H1 (cell line): Measurements from ENCODE around the gene CEBPB. TPM values are rescaled to one million over a fixed set of nuclear protein-coding genes. Genes with fewer than 3 reads are reported as not detected.

Experiments
- CTCF ChIA-PET: fragments of 300-600 bp; sonication (Branson Sonifier 250); formaldehyde crosslinking; loops from one replicate; lab custom pipeline; 2021; ENCODE audit not compliant: partially characterized antibody; lab: Charles Lee
- POLR2A ChIA-PET: fragments of 300-600 bp; sonication (Branson Sonifier 250); formaldehyde crosslinking; loops from one replicate; lab custom pipeline; 2021; ENCODE audit warnings: inconsistent platforms; ENCODE audit not compliant: partially characterized antibody; lab: Charles Lee
- DNase-seq, 2 experiments: peaks; one replicate each; pipeline versions ENCODE4 v3.0.0 to v3.0.0-alpha.2; 2010 to 2022; ENCODE audit warnings: low spot score in 2 of 2, low read depth in 1 of 2, mixed read lengths in 1 of 2
- FAIRE-seq: peaks from 2 replicates; lab custom pipeline; 2011; peaks lifted over from hg19 to GRCh38; lab: Jason Lieb, UNC
- H2AFZ ChIP-seq: 2 replicates; pipeline ENCODE4 v1.8.1; 2012; ENCODE audit warnings: low read length, inconsistent platforms
- H2AK5ac ChIP-seq: 2 replicates; pipeline ENCODE4 v1.6.1; 2013; ENCODE audit warnings: low read depth, low read length
- H2BK120ac ChIP-seq: replicated peaks from 2 replicates; pipeline ENCODE3; 2013; ENCODE audit warnings: low read depth, low read length, inconsistent platforms
- H2BK12ac ChIP-seq: 2 replicates; pipeline ENCODE4 v1.6.1; 2013; ENCODE audit warnings: low read depth, low read length
- H2BK15ac ChIP-seq: 2 replicates; pipeline ENCODE4 v1.6.1; 2013; ENCODE audit warnings: low read length
- H2BK20ac ChIP-seq: 2 replicates; pipeline ENCODE4 v1.6.1; 2013; ENCODE audit warnings: low read length
- H2BK5ac ChIP-seq: 2 replicates; pipeline ENCODE4 v1.6.1; 2013; ENCODE audit warnings: low read depth, low read length
- H3K14ac ChIP-seq: 2 replicates; pipeline ENCODE4 v1.6.1; 2013; ENCODE audit warnings: inconsistent platforms; ENCODE audit not compliant: insufficient read length
- H3K18ac ChIP-seq: 2 replicates; pipeline ENCODE4 v1.6.1; 2013; ENCODE audit warnings: low read length; ENCODE audit errors: extremely low read depth
- H3K23ac ChIP-seq: 2 replicates; pipeline ENCODE4 v1.6.1; 2013; ENCODE audit warnings: inconsistent platforms; ENCODE audit not compliant: insufficient read length
- H3K23me2 ChIP-seq: 2 replicates; pipeline ENCODE4 v1.6.1; 2013; ENCODE audit warnings: low read depth, low read length
- H3K27ac ChIP-seq: 2 replicates; pipeline ENCODE4 v1.6.1; 2011; ENCODE audit warnings: low read depth, low read length, inconsistent platforms
- H3K27me3 ChIP-seq, 4 experiments: replicated peaks in 1 of 4; 1 replicate in 1 of 4; 2 replicates in 3 of 4; pipeline versions ENCODE4 v1.6.1 to v1.8.1; 2011 to 2013; ENCODE audit warnings: low read length in 3 of 4, mild to moderate bottlenecking in 3 of 4, inconsistent platforms in 2 of 4, mixed read lengths in 2 of 4, moderate library complexity in 1 of 4; ENCODE audit not compliant: control insufficient read depth in 3 of 4, insufficient read depth in 3 of 4; ENCODE audit errors: extremely low read depth in 1 of 4
- H3K36me3 ChIP-seq, 4 experiments: 2 replicates each; pipeline versions ENCODE4 v1.6.1 to v1.8.1; 2011 to 2013; ENCODE audit warnings: mild to moderate bottlenecking in 4 of 4, low read length in 3 of 4, moderate library complexity in 2 of 4, control low read depth in 1 of 4, inconsistent platforms in 1 of 4; ENCODE audit not compliant: insufficient read depth in 4 of 4, control insufficient read depth in 2 of 4
- H3K4ac ChIP-seq: replicated peaks from 2 replicates; pipeline ENCODE3; 2013; ENCODE audit warnings: low read length, low read depth, mixed read lengths, inconsistent platforms; ENCODE audit not compliant: insufficient read length
- H3K4me1 ChIP-seq, 4 experiments: replicated peaks in 1 of 4; 1 replicate in 1 of 4; 2 replicates in 3 of 4; pipeline versions ENCODE4 v1.6.1 to v1.8.1; 2011 to 2013; ENCODE audit warnings: low read length in 3 of 4, inconsistent platforms in 2 of 4, mixed read lengths in 1 of 4; ENCODE audit not compliant: insufficient read depth in 4 of 4, control insufficient read depth in 3 of 4
- H3K4me2 ChIP-seq, 2 experiments: 2 replicates each; pipeline versions ENCODE4 v1.6.1 to v1.8.1; 2011 to 2013; ENCODE audit warnings: low read depth in 2 of 2, low read length in 2 of 2, control low read depth in 1 of 2, inconsistent platforms in 1 of 2, mild to moderate bottlenecking in 1 of 2; ENCODE audit not compliant: insufficient read depth in 1 of 2
- H3K4me3 ChIP-seq, 4 experiments: fragments of 200-600, 300-600 bp in 1 of 4; sonication (generic), shearing (Covaris generic), sonication (Bioruptor Twin) in 1 of 4; 2 replicates each; pipeline versions ENCODE4 v1.5.1 to v1.8.1; 2011 to 2016; ENCODE audit warnings: low read length in 4 of 4, low read depth in 3 of 4, control low read depth in 2 of 4, inconsistent platforms in 2 of 4, mild to moderate bottlenecking in 2 of 4, mixed read lengths in 1 of 4, moderate library complexity in 1 of 4; ENCODE audit not compliant: insufficient read depth in 2 of 4; ENCODE audit errors: extremely low read depth in 1 of 4
- H3K56ac ChIP-seq: replicated peaks from 2 replicates; pipeline ENCODE3; 2013; ENCODE audit warnings: low read depth, mild to moderate bottlenecking, mixed read lengths, low read length, inconsistent platforms; ENCODE audit not compliant: insufficient read length
- H3K79me1 ChIP-seq: 2 replicates; pipeline ENCODE4 v1.6.1; 2013; ENCODE audit warnings: low read depth, low read length, control low read depth
- H3K79me2 ChIP-seq, 2 experiments: 2 replicates each; pipeline versions ENCODE4 v1.6.1 to v1.8.1; 2012 to 2013; ENCODE audit warnings: low read length in 2 of 2, mild to moderate bottlenecking in 2 of 2, inconsistent platforms in 1 of 2; ENCODE audit not compliant: insufficient read depth in 2 of 2, control insufficient read depth in 1 of 2
- H3K9ac ChIP-seq, 4 experiments: replicated peaks in 1 of 4; 1 replicate in 1 of 4; 2 replicates in 3 of 4; pipeline versions ENCODE4 v1.6.1 to v1.8.1; 2011 to 2013; ENCODE audit warnings: low read depth in 3 of 4, low read length in 3 of 4, control low read depth in 2 of 4, mild to moderate bottlenecking in 2 of 4, moderate library complexity in 2 of 4, inconsistent platforms in 1 of 4; ENCODE audit errors: extremely low read depth in 1 of 4
- H3K9me3 ChIP-seq, 2 experiments: 2 replicates each; pipeline versions ENCODE4 v1.6.1 to v1.8.1; 2012 to 2013; ENCODE audit warnings: mild to moderate bottlenecking in 2 of 2, moderate library complexity in 2 of 2, control low read depth in 1 of 2, inconsistent platforms in 1 of 2, low read depth in 1 of 2, low read length in 1 of 2, mixed read lengths in 1 of 2; ENCODE audit not compliant: insufficient read depth in 2 of 2
- H4K20me1 ChIP-seq, 2 experiments: replicated peaks in 1 of 2; 2 replicates each; pipeline versions ENCODE3 to v1.8.1; 2011 to 2013; ENCODE audit warnings: inconsistent platforms in 2 of 2, low read length in 2 of 2, mild to moderate bottlenecking in 1 of 2; ENCODE audit not compliant: insufficient read depth in 2 of 2, control insufficient read depth in 1 of 2
- H4K5ac ChIP-seq: 2 replicates; pipeline ENCODE4 v1.6.1; 2013; ENCODE audit warnings: low read length, low read depth, mixed read lengths, inconsistent platforms; ENCODE audit not compliant: insufficient read length
- H4K8ac ChIP-seq: 2 replicates; pipeline ENCODE4 v1.8.0; 2013; ENCODE audit warnings: mild to moderate bottlenecking, moderate library complexity, low read length, inconsistent platforms; ENCODE audit not compliant: insufficient read depth; ENCODE audit errors: extremely low read depth
- H4K91ac ChIP-seq: replicated peaks from 2 replicates; pipeline ENCODE3; 2013; ENCODE audit warnings: low read length, mixed read lengths, inconsistent platforms; ENCODE audit not compliant: insufficient read length
- ASH2L ChIP-seq: fragments of 200-600, 300-600 bp; sonication (generic); IDR thresholded peaks from one replicate; pipeline ENCODE4 v1.7.1; 2017; ENCODE audit warnings: low read length
- BCL11A ChIP-seq, 2 experiments: IDR thresholded peaks; one replicate each; pipeline ENCODE4 v1.6.1; 2011; ENCODE audit warnings: low read depth in 2 of 2, low read length in 2 of 2, mild to moderate bottlenecking in 2 of 2
- CEBPB ChIP-seq: IDR thresholded peaks from 2 replicates; pipeline ENCODE4 v1.6.1; 2012; ENCODE audit warnings: low read depth, low read length
- SAP30 ChIP-seq: fragments of 300-600 bp; sonication (generic); IDR thresholded peaks from 2 replicates; pipeline ENCODE4 v1.7.1; 2012; ENCODE audit warnings: low read length, moderate library complexity, mild to moderate bottlenecking, inconsistent platforms; ENCODE audit not compliant: insufficient read depth, insufficient replicate concordance
- SIRT6 ChIP-seq: IDR thresholded peaks from one replicate; pipeline ENCODE4 v1.7.1; 2012; ENCODE audit warnings: low read length, inconsistent platforms
- TAF7 ChIP-seq: optimal IDR thresholded peaks from 2 replicates; pipeline ENCODE3; 2011; ENCODE audit warnings: low read depth, mild to moderate bottlenecking, inconsistent platforms, low read length, moderate library complexity, borderline replicate concordance
- TEAD4 ChIP-seq: IDR thresholded peaks from 2 replicates; pipeline ENCODE4 v1.6.1; 2012; ENCODE audit warnings: low read depth, low read length, inconsistent platforms, mixed read lengths
- WGBS, 2 experiments: shearing (Covaris generic) in 1 of 2; methylation state at CpG; one replicate each; pipeline versions ENCODE4 v1.1.6 to v1.1.7; 2013 to 2015; ENCODE audit warnings: low lambda C conversion rate in 2 of 2, mixed read lengths in 2 of 2, inconsistent platforms in 1 of 2, low coverage in 1 of 2, missing lambda C conversion rate in 1 of 2; ENCODE audit not compliant: insufficient replicate concordance in 2 of 2, insufficient coverage in 1 of 2, insufficient read length in 1 of 2; ENCODE audit errors: extremely low coverage in 1 of 2, missing lambda C conversion rate in 1 of 2; 5-methylcytosine and 5-hydroxymethylcytosine counted together
- polyA plus RNA-seq, 7 experiments: library from polyadenylated mRNA; depleted of rRNA in 3 of 7; stranded (reverse) in 5 of 7; unstranded in 2 of 7; fragments of >200 nt in 5 of 7; fragments of 200-250 nt in 2 of 7; gene quantifications; 1 replicate in 5 of 7; 2 replicates in 1 of 7; 4 replicates in 1 of 7; pipeline versions ENCODE4 v1.2.1 to v1.2.3, GENCODE V29; 2011 to 2013; ENCODE audit warnings: missing spikeins in 2 of 7, mixed read lengths in 2 of 7
- total RNA-seq: library from RNA; stranded (reverse); fragmentation: NEBNext Ultra II Directional; extraction: Animal tissue kit (Norgen Biotek cat#: 25700); gene quantifications from 2 replicates; pipeline ENCODE4 v1.2.1, GENCODE V29; 2021

The CEBPB gene
- total and polyA plus RNA-seq, 2 of the 8 experiments (the other 6 are each of a cell fraction or from before 2014, with no cell fraction given), result 7.1 to 24.1 TPM

GRCh38 chr20:50202677-50203076, 12.0 kb downstream of the CEBPB start:
- Histone ChIP-seq H2AK5ac (no peak overlapping the region), H2BK5ac (no peak overlapping the region), H4K8ac (no peak overlapping the region), H3K14ac (no peak overlapping the region), H3K4me2 (no peak overlapping the region), H3K79me1 (no peaks in the 10 kb centered on the region), H3K36me3 (no peaks in the 10 kb centered on the region), H3K27ac (no peak overlapping the region), H2BK120ac (no peak overlapping the region), H3K4me3 (no peak overlapping the region), H2BK20ac (no peak overlapping the region), H4K91ac (no peak overlapping the region), H3K18ac (no peak overlapping the region), H3K4me1 (peaks cover 1 to 6% (median 4%) of the 10 kb centered on the region in 4 experiments; a peak in 6 of 7 replicates), H3K4ac (no peak overlapping the region), H3K56ac (no peak overlapping the region), H4K5ac (no peak overlapping the region), H3K27me3 (no peaks in the 10 kb centered on the region), H3K23me2 (no peaks in the 10 kb centered on the region), H3K9me3 (peaks cover 2 to 12% of the 10 kb centered on the region in 2 experiments; a peak in 2 of 4 replicates), H3K23ac (no peak overlapping the region), H2BK12ac (no peak overlapping the region), H3K9ac (no peak overlapping the region), H3K79me2 (no peaks in the 10 kb centered on the region), H4K20me1 (no peaks in the 10 kb centered on the region), H2AFZ (no peak overlapping the region), H2BK15ac (0 out of 2 replicates have a peak overlapping the region, but pooled peaks have one; percentile 2)
- FAIRE-seq (no peak), DNase-seq (no peak)
- POLR2A ChIA-PET, result interaction anchor here (4.8 kb wide), 1 partner anchor 12 kb away, joined by 25 read pairs; the partner anchor contains the start of gene CEBPB
- WGBS, 2 experiments, result 95% methylated on average over 5 of the region's 5 CpGs; no CpG with 5 or more reads in 1 of the 2 experiments
- CTCF ChIA-PET, result interaction anchor here (0.8 to 2.6 kb wide), 5 partner anchors 9 to 276 kb away, joined by 3 to 6 read pairs (median 3); no protein-coding TSS in a partner anchor
- TF ChIP-seq BCL11A (IDR thresholded peaks at IDR 0.05; ENCODE audit: low read depth in 2 of 2, low read length in 2 of 2) (no peak), SAP30 (no peak), SIRT6 (no peak), TEAD4 (no peak), CEBPB (no peak), TAF7 (no peak), ASH2L (no peak)
